SU-DHL-6 (cell line): ENCODE measurements around the gene GTF3C1.

Source experiments
- H2AFZ ChIP-seq: fragments of 200-600 bp; sonication (generic); 2 replicates; pipeline ENCODE4 v1.6.1; 2014; ENCODE audit warnings: low read depth, mild to moderate bottlenecking, moderate library complexity, mixed read lengths, antibody characterized with exemption, low read length; ENCODE audit not compliant: severe bottlenecking
- H3F3A ChIP-seq: fragments of 200-600 bp; shearing (Covaris generic); 2 replicates; pipeline ENCODE4 v1.6.0; 2016; ENCODE audit warnings: antibody characterized with exemption, mild to moderate bottlenecking; ENCODE audit not compliant: insufficient read depth
- H3K27ac ChIP-seq: fragments of 200-600 bp; sonication (generic); 2 replicates; pipeline ENCODE4 v1.5.1; 2016; ENCODE audit warnings: low read depth, mild to moderate bottlenecking, low read length, moderate library complexity, mixed read lengths
- H3K27me3 ChIP-seq: fragments of 200-600 bp; sonication (generic), shearing (Covaris generic); 2 replicates; pipeline ENCODE4 v1.6.0; 2014; ENCODE audit warnings: mild to moderate bottlenecking, low read length
- H3K36me3 ChIP-seq: fragments of 200-600 bp; sonication (generic); 2 replicates; pipeline ENCODE4 v1.6.1; 2014; ENCODE audit warnings: mild to moderate bottlenecking, low read length, mixed read lengths
- H3K4me2 ChIP-seq: fragments of 300-600, 200-600 bp; shearing (Covaris generic), sonication (generic); 2 replicates; pipeline ENCODE4 v1.6.0; 2014; ENCODE audit warnings: low read length, low read depth, mild to moderate bottlenecking; ENCODE audit not compliant: poor library complexity, severe bottlenecking
- H3K4me3 ChIP-seq: fragments of 200-600 bp; sonication (generic); 2 replicates; pipeline ENCODE4 v1.5.1; 2014; ENCODE audit warnings: antibody characterized with exemption, low read length, mild to moderate bottlenecking, mixed read lengths; ENCODE audit not compliant: insufficient read depth, poor library complexity, severe bottlenecking
- H3K79me2 ChIP-seq: fragments of 200-600 bp; sonication (generic); 2 replicates; pipeline ENCODE4 v1.6.1; 2014; ENCODE audit warnings: mild to moderate bottlenecking, low read length, moderate library complexity; ENCODE audit not compliant: insufficient read depth
- H3K9ac ChIP-seq: fragments of 200-600 bp; sonication (generic); 2 replicates; pipeline ENCODE4 v1.7.0; 2014; ENCODE audit warnings: mild to moderate bottlenecking, low read length
- H3K9me2 ChIP-seq: fragments of 200-600 bp; sonication (generic); replicated peaks from 2 replicates; pipeline ENCODE4 v1.6.1; 2014; ENCODE audit warnings: low read length; ENCODE audit not compliant: insufficient read depth
- H3K9me3 ChIP-seq: fragments of 200-600 bp; sonication (generic); 2 replicates; pipeline ENCODE4 v1.6.1; 2014; ENCODE audit warnings: low read length, mixed read lengths; ENCODE audit not compliant: insufficient read depth
- H4K20me1 ChIP-seq: fragments of 200-600 bp; sonication (generic); 2 replicates; pipeline ENCODE4 v1.6.1; 2014; ENCODE audit warnings: low read depth, mild to moderate bottlenecking, antibody characterized with exemption, low read length, moderate library complexity, mixed read lengths
- CTCF ChIP-seq: fragments of 200-600 bp; sonication (generic); IDR thresholded peaks from one replicate; pipeline ENCODE4 v1.5.1; 2017; ENCODE audit warnings: antibody characterized with exemption, mild to moderate bottlenecking, low read length, moderate library complexity; ENCODE audit not compliant: insufficient read depth, poor library complexity, severe bottlenecking
- EZH2phosphoT487 ChIP-seq: fragments of 200-600 bp; sonication (generic), shearing (Covaris generic); conservative IDR thresholded peaks from 2 replicates; pipeline ENCODE4 v1.6.1; 2018; ENCODE audit warnings: mild to moderate bottlenecking, antibody characterized with exemption, low read length, moderate library complexity, mixed read lengths

Gene GTF3C1

DNA sequence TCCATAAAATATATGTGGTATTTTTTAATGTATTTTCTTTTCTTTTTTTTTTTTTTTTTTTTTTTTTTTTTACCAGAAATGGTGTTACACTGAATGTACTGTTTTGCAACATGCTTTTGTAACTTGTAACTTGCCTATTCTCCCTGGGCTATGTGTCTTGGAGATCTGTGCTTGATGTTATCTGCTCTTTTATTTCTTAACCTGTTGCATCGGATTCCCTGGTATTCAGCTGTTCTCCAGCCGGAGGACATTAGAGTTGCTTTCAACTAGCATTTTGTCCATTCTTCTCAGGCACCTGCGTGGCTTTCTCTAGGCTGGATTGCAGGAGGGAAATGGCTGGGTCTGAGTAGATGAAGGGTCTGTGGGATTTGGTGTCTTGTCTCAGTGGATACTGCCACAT, 47.6 kb upstream of the GTF3C1 start:
- Histone ChIP-seq H3K36me3 (no peaks in the 10 kb centered on the region), H3F3A (no peaks in the 10 kb centered on the region), H3K9me3 (no peaks in the 10 kb centered on the region), H3K27ac (no peak overlapping the region), H3K4me3 (no peak overlapping the region), H3K4me2 (no peak overlapping the region), H3K9ac (no peak overlapping the region), H3K9me2 (no peaks in the 10 kb centered on the region), H2AFZ (no peak overlapping the region), H3K27me3 (no peaks in the 10 kb centered on the region), H3K79me2 (no peaks in the 10 kb centered on the region), H4K20me1 (no peaks in the 10 kb centered on the region)
- no peak for TF ChIP-seq CTCF
- TF ChIP-seq EZH2phosphoT487, result no peak

GRCh38 chr16:27596411-27596810, 46.7 kb upstream of the GTF3C1 start:
- Histone ChIP-seq H3K9me2 (no peaks in the 10 kb centered on the region), H2AFZ (no peak overlapping the region), H3K9ac (no peak overlapping the region), H3K27ac (no peak overlapping the region), H3K27me3 (no peaks in the 10 kb centered on the region), H3F3A (no peaks in the 10 kb centered on the region), H3K79me2 (no peaks in the 10 kb centered on the region), H3K4me2 (no peak overlapping the region), H3K36me3 (no peaks in the 10 kb centered on the region), H3K4me3 (no peak overlapping the region), H3K9me3 (no peaks in the 10 kb centered on the region), H4K20me1 (no peaks in the 10 kb centered on the region)
- TF ChIP-seq CTCF (no peak), EZH2phosphoT487 (no peak)

- no peak overlapping the region for H2AFZ ChIP-seq
- no peaks in the 10 kb centered on the region for H4K20me1 ChIP-seq
- H3K27me3 ChIP-seq, result no peaks in the 10 kb centered on the region
- no peaks in the 10 kb centered on the region for H3K36me3 ChIP-seq
- H3K4me3 ChIP-seq, result no peak overlapping the region
- H3K27ac ChIP-seq, result no peak overlapping the region
- H3K9ac ChIP-seq, result no peak overlapping the region
- H3K9me2 ChIP-seq, result no peaks in the 10 kb centered on the region
- TF ChIP-seq CTCF (no peak), EZH2phosphoT487 (no peak)
- H3F3A ChIP-seq, result no peaks in the 10 kb centered on the region
- no peaks in the 10 kb centered on the region for H3K9me3 ChIP-seq
- no peaks in the 10 kb centered on the region for H3K79me2 ChIP-seq
- H3K4me2 ChIP-seq, result no peak overlapping the region
Measured at GRCh38 chr16:27595993-27596392, 46.3 kb upstream of the GTF3C1 start.

DNA sequence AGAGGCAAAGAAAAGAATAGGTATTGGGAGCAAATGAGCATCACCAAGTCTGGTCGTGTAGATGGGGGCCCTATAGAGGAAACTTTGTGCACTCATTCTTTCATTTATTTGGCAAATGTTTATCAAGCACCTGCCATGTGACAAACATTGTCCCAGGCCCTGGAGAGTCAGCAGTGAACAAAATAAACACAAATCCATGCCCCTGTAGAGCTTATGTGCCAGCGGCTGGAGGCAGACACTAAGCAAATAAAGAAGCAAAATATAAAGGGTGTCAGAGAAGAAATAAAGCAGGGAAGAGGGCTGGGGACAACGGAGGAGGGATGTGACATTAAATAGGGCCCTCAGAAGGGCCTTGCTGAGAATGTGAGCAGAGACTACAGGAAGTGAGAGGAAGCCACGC, 45.8 kb upstream of the GTF3C1 start:
- no peaks in the 10 kb centered on the region for H3F3A ChIP-seq
- no peak overlapping the region for H3K27ac ChIP-seq

More for the DNA sequence above, 45.8 kb upstream of the GTF3C1 start:
- Histone ChIP-seq H2AFZ (no peak overlapping the region), H3K4me2 (no peak overlapping the region), H3K4me3 (no peak overlapping the region), H4K20me1 (no peaks in the 10 kb centered on the region), H3K79me2 (no peaks in the 10 kb centered on the region), H3K9me3 (no peaks in the 10 kb centered on the region), H3K36me3 (no peaks in the 10 kb centered on the region), H3K9me2 (no peaks in the 10 kb centered on the region), H3K9ac (no peak overlapping the region), H3K27me3 (no peaks in the 10 kb centered on the region)
- TF ChIP-seq EZH2phosphoT487 (no peak), CTCF (no peak)
